Dendritic cell treated with granulocyte-macrophage colony-stimulating factor and Interleukin-4, amounts not matched to agents 40 ng/mL and 50 ng/mL, for 4 days (primary cell): ENCODE measurements around the gene EIF4G3.

Experiments used
- H3K27ac Mint-ChIP-seq: one replicate; pipeline ENCODE4 v1.8.0; 2022; ENCODE audit warnings: mild to moderate bottlenecking, mixed read lengths
- H3K27me3 Mint-ChIP-seq: one replicate; pipeline ENCODE4 v1.8.0; 2022; ENCODE audit warnings: mild to moderate bottlenecking, mixed read lengths
- H3K36me3 Mint-ChIP-seq: one replicate; pipeline ENCODE4 v1.8.0; 2022; ENCODE audit warnings: low read depth, mixed read lengths
- H3K4me1 Mint-ChIP-seq: one replicate; pipeline ENCODE4 v1.8.0; 2022; ENCODE audit warnings: low read depth, mixed read lengths
- H3K4me3 Mint-ChIP-seq: one replicate; pipeline ENCODE4 v1.8.0; 2022; ENCODE audit warnings: mild to moderate bottlenecking, moderate library complexity, mixed read lengths
- H3K9me3 Mint-ChIP-seq: one replicate; pipeline ENCODE4 v1.8.0; 2022; ENCODE audit warnings: mixed read lengths
- intact Hi-C: fragments of 100-400 bp; cut with micrococcal nuclease; formaldehyde crosslinking; loops from one replicate; pipeline ENCODE4 v1.15.0; 2022

The EIF4G3 gene

GRCh38 chr1:20987831-20988825 is 188.6 kb downstream of the EIF4G3 start:
- H3K4me1 Mint-ChIP-seq, result peaks cover 12% of the 10 kb centered on the region
- no peaks in the 10 kb centered on the region for H3K9me3 Mint-ChIP-seq
- peaks cover 33% of the 10 kb centered on the region for H3K36me3 Mint-ChIP-seq
- intact Hi-C loops, result no loop called here
- no peaks in the 10 kb centered on the region for H3K27me3 Mint-ChIP-seq
- no peak overlapping the region for H3K4me3 Mint-ChIP-seq
- no peak overlapping the region for H3K27ac Mint-ChIP-seq

GRCh38 chr1:20983297-20983889 is 193.3 kb downstream of the EIF4G3 start:
- Mint-ChIP-seq H3K36me3 (peaks cover 37% of the 10 kb centered on the region), H3K4me3 (no peak overlapping the region), H3K27me3 (no peaks in the 10 kb centered on the region), H3K4me1 (peaks cover 5% of the 10 kb centered on the region), H3K9me3 (no peaks in the 10 kb centered on the region), H3K27ac (no peak overlapping the region)
- intact Hi-C loops, result loop anchor here (5.0 kb wide), 1 partner anchor 214 kb away; no protein-coding TSS in a partner anchor

- Mint-ChIP-seq H3K9me3 (no peaks in the 10 kb centered on the region), H3K4me1 (peaks cover 5% of the 10 kb centered on the region), H3K27ac (no peak overlapping the region), H3K27me3 (no peaks in the 10 kb centered on the region), H3K4me3 (no peak overlapping the region), H3K36me3 (peaks cover 37% of the 10 kb centered on the region)
- intact Hi-C loops, result loop anchor here (5.0 kb wide), 1 partner anchor 215 kb away; no protein-coding TSS in a partner anchor
These were observed 194.4 kb downstream of the EIF4G3 start for GRCh38 chr1:20982316-20982715.

- H3K4me3 Mint-ChIP-seq, result no peak overlapping the region
- H3K9me3 Mint-ChIP-seq, result no peaks in the 10 kb centered on the region
- no peak overlapping the region for H3K27ac Mint-ChIP-seq
These were observed 194.8 kb downstream of the EIF4G3 start for GRCh38 chr1:20981915-20982314.

GRCh38 chr1:20980051-20980450 is 196.6 kb downstream of the EIF4G3 start:
- H3K9me3 Mint-ChIP-seq, result no peaks in the 10 kb centered on the region
- no peak overlapping the region for H3K27ac Mint-ChIP-seq
- no peaks in the 10 kb centered on the region for H3K27me3 Mint-ChIP-seq

More at GRCh38 chr1:20981915-20982314, 194.8 kb downstream of the EIF4G3 start:
- Mint-ChIP-seq H3K27me3 (no peaks in the 10 kb centered on the region), H3K36me3 (peaks cover 37% of the 10 kb centered on the region), H3K4me1 (peaks cover 5% of the 10 kb centered on the region)
- intact Hi-C loops, result loop anchor here (5.0 kb wide), 1 partner anchor 215 kb away; no protein-coding TSS in a partner anchor

GRCh38 chr1:20978413-20978812 is 198.3 kb downstream of the EIF4G3 start:
- Mint-ChIP-seq H3K4me1 (peaks cover 5% of the 10 kb centered on the region), H3K4me3 (no peak overlapping the region), H3K36me3 (peaks cover 41% of the 10 kb centered on the region), H3K27ac (no peak overlapping the region), H3K27me3 (no peaks in the 10 kb centered on the region), H3K9me3 (no peaks in the 10 kb centered on the region)
- intact Hi-C loops, result no loop called here

More at GRCh38 chr1:20980051-20980450, 196.6 kb downstream of the EIF4G3 start:
- no peak overlapping the region for H3K4me3 Mint-ChIP-seq
- H3K4me1 Mint-ChIP-seq, result peaks cover 5% of the 10 kb centered on the region
- intact Hi-C loops, result loop anchor here (5.0 kb wide), 1 partner anchor 217 kb away; no protein-coding TSS in a partner anchor
- H3K36me3 Mint-ChIP-seq, result peaks cover 26% of the 10 kb centered on the region

- H3K27me3 Mint-ChIP-seq, result no peaks in the 10 kb centered on the region
- no peaks in the 10 kb centered on the region for H3K9me3 Mint-ChIP-seq
- no peaks in the 10 kb centered on the region for H3K4me1 Mint-ChIP-seq
- H3K27ac Mint-ChIP-seq, result no peak overlapping the region
- H3K36me3 Mint-ChIP-seq, result peaks cover 62% of the 10 kb centered on the region
- intact Hi-C loops, result no loop called here
- H3K4me3 Mint-ChIP-seq, result no peak overlapping the region
These were observed 201.0 kb downstream of the EIF4G3 start for GRCh38 chr1:20975668-20976067.

- H3K27me3 Mint-ChIP-seq, result no peaks in the 10 kb centered on the region
- H3K4me1 Mint-ChIP-seq, result no peaks in the 10 kb centered on the region
- intact Hi-C loops, result no loop called here
- no peak overlapping the region for H3K4me3 Mint-ChIP-seq
- peaks cover 62% of the 10 kb centered on the region for H3K36me3 Mint-ChIP-seq
- no peaks in the 10 kb centered on the region for H3K9me3 Mint-ChIP-seq
- no peak overlapping the region for H3K27ac Mint-ChIP-seq
These were observed 201.7 kb downstream of the EIF4G3 start for GRCh38 chr1:20974951-20975350.

- Mint-ChIP-seq H3K4me1 (no peaks in the 10 kb centered on the region), H3K27me3 (no peaks in the 10 kb centered on the region), H3K27ac (no peak overlapping the region), H3K36me3 (peaks cover 58% of the 10 kb centered on the region), H3K4me3 (no peak overlapping the region), H3K9me3 (no peaks in the 10 kb centered on the region)
- intact Hi-C loops, result no loop called here
These were observed 202.6 kb downstream of the EIF4G3 start for GRCh38 chr1:20974069-20974468.

GRCh38 chr1:20972855-20973254 is 203.8 kb downstream of the EIF4G3 start:
- peaks cover 66% of the 10 kb centered on the region for H3K36me3 Mint-ChIP-seq
- intact Hi-C loops, result no loop called here
- H3K27me3 Mint-ChIP-seq, result no peaks in the 10 kb centered on the region
- H3K27ac Mint-ChIP-seq, result no peak overlapping the region
- H3K4me1 Mint-ChIP-seq, result no peaks in the 10 kb centered on the region
- H3K9me3 Mint-ChIP-seq, result no peaks in the 10 kb centered on the region
- H3K4me3 Mint-ChIP-seq, result no peak overlapping the region

GRCh38 chr1:20964540-20965484 is 211.9 kb downstream of the EIF4G3 start:
- H3K4me1 Mint-ChIP-seq, result peaks cover 27% of the 10 kb centered on the region
- no peak overlapping the region for H3K4me3 Mint-ChIP-seq
- no peaks in the 10 kb centered on the region for H3K9me3 Mint-ChIP-seq
- H3K36me3 Mint-ChIP-seq, result peaks cover 51% of the 10 kb centered on the region
- peak overlapping the region; percentile 30 for H3K27ac Mint-ChIP-seq
- intact Hi-C loops, result no loop called here
- H3K27me3 Mint-ChIP-seq, result no peaks in the 10 kb centered on the region

GRCh38 chr1:20962576-20963258 is 214.0 kb downstream of the EIF4G3 start:
- Mint-ChIP-seq H3K27me3 (no peaks in the 10 kb centered on the region), H3K36me3 (peaks cover 43% of the 10 kb centered on the region), H3K4me3 (no peak overlapping the region), H3K27ac (no peak overlapping the region), H3K4me1 (peaks cover 33% of the 10 kb centered on the region), H3K9me3 (no peaks in the 10 kb centered on the region)
- intact Hi-C loops, result no loop called here

- Mint-ChIP-seq H3K9me3 (no peaks in the 10 kb centered on the region), H3K4me3 (no peak overlapping the region), H3K36me3 (peaks cover 49% of the 10 kb centered on the region), H3K4me1 (peaks cover 5% of the 10 kb centered on the region), H3K27me3 (no peaks in the 10 kb centered on the region), H3K27ac (no peak overlapping the region)
- intact Hi-C loops, result no loop called here
These were observed 218.3 kb downstream of the EIF4G3 start for GRCh38 chr1:20958430-20958829.
